Breast epithelium (tissue), 3 donors: ENCODE data around the gene SIRT7.

Experiments used
- CTCF ChIP-seq, 3 donors: fragments of 450-650 bp; IDR thresholded peaks; one replicate each; pipeline ENCODE4 v1.5.1; 2016 to 2017; ENCODE audit warnings: antibody characterized with exemption in 3 of 3, mild to moderate bottlenecking in 3 of 3, moderate library complexity in 3 of 3
- POLR2A ChIP-seq: fragments of 450-650 bp; IDR thresholded peaks from one replicate; pipeline ENCODE4 v1.6.1; 2016; ENCODE audit warnings: antibody characterized with exemption, mild to moderate bottlenecking, moderate library complexity
- POLR2AphosphoS5 ChIP-seq, 3 donors: sonication (generic); formaldehyde crosslinking; IDR thresholded peaks; one replicate each; pipeline ENCODE4 v1.6.1; 2017; ENCODE audit warnings: antibody characterized with exemption in 3 of 3

- TF ChIP-seq CTCF (IDR thresholded peaks at IDR 0.05), result no peak
- TF ChIP-seq POLR2A, result no peak
- TF ChIP-seq POLR2AphosphoS5 (IDR thresholded peaks at IDR 0.05), result no peak
Measured at GRCh38 chr17:81931189-81931556, 13.2 kb upstream of the SIRT7 start.
